Measurements from ENCODE around the gene PAPSS2. TPM values are rescaled to one million over a fixed set of nuclear protein-coding genes. Genes with fewer than 3 reads are reported as not detected.

Gene PAPSS2
- total RNA-seq, 8 experiments from 2014 or later = 0.75 to 60.6 (median 7.3) TPM

DNA sequence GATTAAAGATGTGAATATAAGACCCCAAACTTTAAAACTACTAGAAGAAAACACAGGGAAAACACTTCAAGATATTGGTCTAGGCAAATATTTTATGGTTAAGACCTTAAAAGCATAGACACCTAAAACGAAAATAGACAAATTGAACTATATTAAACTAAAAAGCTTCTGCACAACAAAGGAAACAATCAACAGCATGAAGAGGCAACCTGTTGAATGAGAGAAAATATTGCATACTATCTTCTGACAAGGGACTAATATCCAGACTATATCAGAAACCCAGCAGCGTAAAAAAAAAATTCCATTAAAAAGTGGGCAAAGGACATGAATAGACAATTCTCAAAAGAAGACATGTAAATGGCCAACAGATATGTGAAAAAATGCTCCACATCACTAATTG lies 18.6 kb downstream of the PAPSS2 start:
- WGBS, 10 experiments = 77 to 100% (median 95%) methylated on average over 1 to 2 of the region's 2 CpGs; no CpG with 5 or more reads in 1 of the 10 experiments
- no peaks in the 10 kb centered on the region for H3K4me1 ChIP-seq (replicated peaks in 1 of 2)
- in situ Hi-C loops (cut with MboI; ENCODE audit: low pct_unique_long_range_greater_than_20kb in 2 of 9, low sequenced_read_pairs in 9 of 9, unreplicated experiment in 9 of 9) = no loop called here
- H3K27ac ChIP-seq = no peak overlapping the region
- H3K4me3 ChIP-seq = no peak overlapping the region
- no peak for ATAC-seq (replicated peaks in 6 of 8)

DNA sequence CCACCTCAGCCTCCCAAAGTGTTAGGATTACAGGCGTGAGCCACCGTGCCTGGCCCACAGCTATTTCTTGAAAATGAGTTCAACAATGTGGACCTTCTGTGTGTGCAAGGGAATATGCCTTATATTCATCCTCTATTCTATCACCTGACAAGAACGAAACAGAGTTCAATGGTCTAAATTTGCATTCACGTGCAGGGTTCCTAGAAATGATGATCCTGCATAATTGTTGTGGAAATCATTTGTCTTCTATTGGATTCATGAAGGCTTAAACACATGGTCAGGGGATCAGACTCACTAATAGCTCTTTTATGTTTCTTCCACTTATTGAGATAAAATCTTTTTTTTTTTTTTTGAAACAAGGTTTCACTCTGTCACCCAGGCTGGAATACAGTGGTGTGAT lies 23.7 kb downstream of the PAPSS2 start:
- H3K27ac ChIP-seq = no peak overlapping the region
- peaks cover 0 to 8% of the 10 kb centered on the region in 2 donors for H3K4me1 ChIP-seq (replicated peaks in 1 of 2)
- H3K4me3 ChIP-seq = no peak overlapping the region
- ATAC-seq (replicated peaks in 6 of 8) = no peak
- WGBS, 10 experiments = 75 to 100% (median 90%) methylated on average over 1 to 4 of the region's 4 CpGs; no CpG with 5 or more reads in 2 of the 10 experiments
- in situ Hi-C loops (cut with MboI; ENCODE audit: low pct_unique_long_range_greater_than_20kb in 2 of 9, low sequenced_read_pairs in 9 of 9, unreplicated experiment in 9 of 9) = no loop called here

DNA sequence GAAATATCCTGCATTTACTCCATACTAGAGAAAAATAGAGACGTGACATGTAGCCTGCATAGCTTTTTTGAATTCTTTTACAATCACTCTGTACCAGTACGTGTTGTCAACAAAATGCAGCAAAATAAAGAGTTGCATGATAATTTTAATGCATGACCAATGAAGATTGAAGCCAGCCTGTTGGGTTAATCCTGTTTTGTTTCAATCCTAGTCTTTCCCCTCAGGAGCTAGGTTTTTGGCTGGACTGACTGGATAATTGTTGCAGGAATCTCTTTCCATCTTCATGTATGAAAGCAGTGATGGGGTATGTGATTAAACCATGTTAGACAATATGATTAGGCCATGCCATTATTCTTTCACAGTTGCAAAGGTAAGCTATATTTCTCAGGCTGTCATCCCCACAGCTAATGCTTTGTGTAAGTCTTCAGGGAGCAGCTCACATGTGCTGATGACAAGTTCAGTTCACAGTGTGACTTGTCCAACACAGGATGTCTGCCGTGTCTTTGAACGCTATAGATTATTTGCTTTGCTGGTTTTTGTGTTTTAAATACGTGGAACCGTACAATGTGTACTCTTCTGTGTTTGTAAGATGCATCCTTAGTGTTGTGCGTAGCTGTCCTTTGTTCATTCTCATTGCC lies 24.4 kb downstream of the PAPSS2 start:
- Histone ChIP-seq H3K4me1 (replicated peaks in 1 of 2) (peaks cover 0 to 8% of the 10 kb centered on the region in 2 donors), H3K27ac (no peak overlapping the region), H3K4me3 (no peak overlapping the region)
- 40 to 100% (median 88%) methylated on average over 1 to 7 of the region's 7 CpGs; no CpG with 5 or more reads in 1 of the 10 experiments for WGBS, 10 experiments
- in situ Hi-C loops (cut with MboI; ENCODE audit: low pct_unique_long_range_greater_than_20kb in 2 of 9, low sequenced_read_pairs in 9 of 9, unreplicated experiment in 9 of 9) = no loop called here
- peak in 3 of 8 experiments; percentile 22 to 56 (median 52) for ATAC-seq (replicated peaks in 6 of 8)

DNA sequence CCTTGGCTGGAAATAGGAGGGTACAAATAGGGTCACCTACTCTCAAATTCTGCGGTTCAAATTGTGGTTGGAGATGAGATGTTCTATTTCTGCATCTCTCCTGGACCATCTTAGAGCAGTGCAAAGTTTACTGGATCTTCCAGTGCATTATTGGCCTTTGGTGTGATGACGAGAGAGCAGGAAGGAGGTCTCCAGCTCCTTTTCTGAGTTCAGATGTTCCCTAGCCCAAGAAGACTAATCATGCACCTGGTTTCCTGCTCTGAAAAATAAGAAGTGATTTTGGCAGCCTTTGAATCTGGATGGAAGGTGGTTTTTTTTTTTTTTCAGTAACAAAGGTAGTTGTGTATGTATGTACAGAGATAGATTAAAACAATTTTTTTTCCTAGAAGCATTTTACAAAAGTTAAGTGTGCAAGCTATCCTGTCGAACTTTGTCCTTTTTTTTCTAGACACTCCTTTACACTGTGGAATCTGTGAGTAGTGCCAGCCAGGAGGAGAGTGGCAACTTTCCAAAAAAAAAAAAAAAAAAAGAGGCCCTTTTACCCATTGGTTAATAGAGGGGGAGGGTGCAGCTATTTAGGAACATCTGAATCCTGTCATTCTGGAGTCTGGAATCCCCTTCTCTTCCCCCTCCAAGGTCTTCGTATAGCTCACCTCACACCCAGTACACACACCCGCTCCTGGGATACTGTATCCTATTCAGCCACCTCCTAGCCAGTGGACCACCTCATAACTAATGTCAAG lies 26.3 kb downstream of the PAPSS2 start:
- Histone ChIP-seq H3K4me3 (no peak overlapping the region), H3K4me1 (replicated peaks in 1 of 2) (peaks cover 0 to 8% of the 10 kb centered on the region in 2 donors), H3K27ac (no peak overlapping the region)
- 33 to 100% (median 77%) methylated on average over 1 to 5 of the region's 5 CpGs; no CpG with 5 or more reads in 1 of the 10 experiments for WGBS, 10 experiments
- in situ Hi-C loops (cut with MboI; ENCODE audit: low pct_unique_long_range_greater_than_20kb in 2 of 9, low sequenced_read_pairs in 9 of 9, unreplicated experiment in 9 of 9) = no loop called here
- ATAC-seq (replicated peaks in 6 of 8) = no peak

DNA sequence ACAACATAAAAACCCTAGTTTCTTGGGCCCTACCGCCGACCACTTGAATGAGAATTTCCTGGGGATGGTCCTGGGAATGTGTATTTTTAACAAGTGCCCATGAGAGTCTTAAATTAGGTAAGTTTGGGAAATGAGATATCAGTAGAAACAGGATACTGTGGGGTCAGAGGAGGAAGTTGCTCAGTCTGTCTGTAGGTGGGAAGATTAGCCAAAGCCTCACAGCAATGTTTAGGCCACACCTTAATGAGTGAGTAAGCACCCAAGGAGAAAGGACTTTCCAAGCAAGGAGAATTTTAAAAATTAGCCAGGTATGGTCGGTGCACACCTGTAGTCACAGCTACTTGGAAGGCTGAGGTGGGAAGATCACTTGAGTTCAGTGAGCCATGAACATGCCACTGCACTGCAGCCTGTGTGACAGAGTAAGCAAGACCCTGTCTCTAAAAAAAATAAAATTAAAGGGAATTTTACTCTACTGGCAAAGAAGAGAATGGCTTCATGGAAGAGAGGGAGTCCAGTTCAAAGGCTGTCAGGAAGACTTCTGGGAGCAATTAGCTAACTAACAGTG lies 31.9 kb downstream of the PAPSS2 start:
- WGBS, 10 experiments = 80 to 100% (median 100%) methylated on average over 1 to 3 of the region's 3 CpGs; no CpG with 5 or more reads in 3 of the 10 experiments
- ATAC-seq (replicated peaks in 6 of 8) = no peak
- Histone ChIP-seq H3K27ac (no peak overlapping the region), H3K4me3 (no peak overlapping the region), H3K4me1 (replicated peaks in 1 of 2) (no peaks in the 10 kb centered on the region)
- in situ Hi-C loops (cut with MboI; ENCODE audit: low pct_unique_long_range_greater_than_20kb in 2 of 9, low sequenced_read_pairs in 9 of 9, unreplicated experiment in 9 of 9) = no loop called here

DNA sequence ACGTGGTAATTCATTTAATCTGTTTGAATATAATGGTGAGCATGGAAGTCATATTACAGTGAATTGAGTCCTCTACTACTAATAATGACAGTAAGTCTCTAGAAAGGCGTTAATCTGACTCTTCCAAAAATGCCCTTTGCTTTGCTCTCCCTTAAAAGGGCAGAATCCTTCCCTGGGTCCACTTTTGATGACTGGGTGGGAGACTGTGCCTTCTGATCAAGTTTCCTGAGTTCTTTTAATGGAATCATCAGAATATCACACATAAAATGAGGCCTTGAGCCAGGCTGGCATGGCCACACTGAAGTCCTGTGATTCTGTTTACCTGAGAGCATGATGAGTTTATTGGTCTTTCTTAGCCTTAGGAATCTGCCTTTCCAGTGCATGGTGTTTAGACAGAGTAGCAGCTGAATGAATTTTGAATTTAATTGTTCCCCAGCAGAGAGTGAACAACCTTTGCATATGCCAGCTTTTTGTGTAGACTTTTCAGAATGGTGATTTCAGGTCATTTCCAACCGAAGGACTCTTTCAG lies 33.3 kb downstream of the PAPSS2 start:
- in situ Hi-C loops (cut with MboI; ENCODE audit: low pct_unique_long_range_greater_than_20kb in 2 of 9, low sequenced_read_pairs in 9 of 9, unreplicated experiment in 9 of 9) = no loop called here

DNA sequence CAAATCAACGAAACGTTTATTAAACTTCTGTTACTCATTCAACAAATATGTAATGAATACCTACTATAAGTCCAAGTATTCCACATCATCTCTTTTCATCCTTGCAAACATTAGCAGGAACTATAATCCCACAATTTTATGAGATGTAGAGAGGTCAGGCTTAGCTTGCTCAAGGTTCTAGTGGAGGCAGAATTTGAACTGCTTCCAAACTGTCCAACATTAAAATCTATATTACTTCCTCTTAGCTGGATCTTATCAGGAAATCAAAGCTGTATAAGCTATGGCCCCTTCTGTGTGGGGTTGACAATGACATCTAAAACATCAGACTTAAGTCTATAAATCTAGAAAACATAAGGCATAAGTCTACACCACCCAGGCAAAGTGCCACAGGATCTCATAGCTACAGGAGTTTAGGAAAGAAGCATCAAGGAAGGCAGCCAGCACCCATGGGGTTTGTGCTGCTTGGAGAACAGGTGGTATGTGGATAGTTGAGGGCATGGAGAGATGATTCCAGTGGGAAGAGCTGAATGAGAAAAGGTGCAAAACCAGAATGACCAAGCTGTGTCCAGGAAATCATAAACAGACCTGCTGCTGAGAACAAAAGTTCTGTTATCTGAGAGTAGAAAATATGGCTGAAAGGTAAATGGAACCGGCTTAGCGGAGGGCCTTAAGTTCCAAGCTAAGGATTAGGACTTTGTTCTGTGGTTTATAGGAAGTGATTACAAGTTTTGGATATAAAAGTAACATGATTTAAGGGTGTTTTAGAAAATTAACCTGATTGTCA lies 34.5 kb downstream of the PAPSS2 start:
- no peak overlapping the region for H3K27ac ChIP-seq
- 67 to 100% (median 88%) methylated on average over 2 to 4 of the region's 4 CpGs for WGBS, 10 experiments
- H3K4me3 ChIP-seq = no peak overlapping the region
- no peak for ATAC-seq (replicated peaks in 6 of 8)
- H3K4me1 ChIP-seq (replicated peaks in 1 of 2) = no peaks in the 10 kb centered on the region
- in situ Hi-C loops (cut with MboI; ENCODE audit: low pct_unique_long_range_greater_than_20kb in 2 of 9, low sequenced_read_pairs in 9 of 9, unreplicated experiment in 9 of 9) = no loop called here

More for the DNA sequence above, 33.3 kb downstream of the PAPSS2 start:
- Histone ChIP-seq H3K4me1 (replicated peaks in 1 of 2) (no peaks in the 10 kb centered on the region), H3K27ac (no peak overlapping the region), H3K4me3 (no peak overlapping the region)
- ATAC-seq (replicated peaks in 6 of 8) = peak in 1 of 8 experiments; percentile 41
- 20 to 100% (median 80%) methylated on average over 1 to 2 of the region's 3 CpGs; no CpG with 5 or more reads in 1 of the 10 experiments for WGBS, 10 experiments

DNA sequence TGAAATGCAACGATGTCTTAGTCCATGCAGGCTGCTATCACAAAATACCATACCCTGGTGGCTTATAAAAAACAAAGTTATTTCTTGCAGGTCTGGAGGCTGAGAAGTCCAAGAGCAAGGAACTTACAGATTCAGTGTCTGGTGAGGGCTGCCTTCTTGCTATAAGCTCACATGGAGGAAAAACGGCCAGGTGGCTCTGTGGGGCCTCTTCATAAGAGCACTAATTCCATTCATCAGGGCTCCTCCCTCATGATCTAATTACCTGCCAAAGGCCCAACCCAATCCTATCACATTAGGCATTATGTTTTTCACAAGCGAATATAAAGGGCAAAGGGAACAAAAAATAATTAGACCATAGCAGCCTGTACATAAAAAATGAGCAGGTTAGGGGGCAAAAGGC lies 35.4 kb downstream of the PAPSS2 start:
- Histone ChIP-seq H3K27ac (no peak overlapping the region), H3K4me3 (no peak overlapping the region), H3K4me1 (replicated peaks in 1 of 2) (no peaks in the 10 kb centered on the region)
- 0 to 100% (median 78%) methylated on average over 1 to 3 of the region's 3 CpGs; no CpG with 5 or more reads in 3 of the 10 experiments for WGBS, 10 experiments
- ATAC-seq (replicated peaks in 6 of 8) = no peak
- in situ Hi-C loops (cut with MboI; ENCODE audit: low pct_unique_long_range_greater_than_20kb in 2 of 9, low sequenced_read_pairs in 9 of 9, unreplicated experiment in 9 of 9) = no loop called here

DNA sequence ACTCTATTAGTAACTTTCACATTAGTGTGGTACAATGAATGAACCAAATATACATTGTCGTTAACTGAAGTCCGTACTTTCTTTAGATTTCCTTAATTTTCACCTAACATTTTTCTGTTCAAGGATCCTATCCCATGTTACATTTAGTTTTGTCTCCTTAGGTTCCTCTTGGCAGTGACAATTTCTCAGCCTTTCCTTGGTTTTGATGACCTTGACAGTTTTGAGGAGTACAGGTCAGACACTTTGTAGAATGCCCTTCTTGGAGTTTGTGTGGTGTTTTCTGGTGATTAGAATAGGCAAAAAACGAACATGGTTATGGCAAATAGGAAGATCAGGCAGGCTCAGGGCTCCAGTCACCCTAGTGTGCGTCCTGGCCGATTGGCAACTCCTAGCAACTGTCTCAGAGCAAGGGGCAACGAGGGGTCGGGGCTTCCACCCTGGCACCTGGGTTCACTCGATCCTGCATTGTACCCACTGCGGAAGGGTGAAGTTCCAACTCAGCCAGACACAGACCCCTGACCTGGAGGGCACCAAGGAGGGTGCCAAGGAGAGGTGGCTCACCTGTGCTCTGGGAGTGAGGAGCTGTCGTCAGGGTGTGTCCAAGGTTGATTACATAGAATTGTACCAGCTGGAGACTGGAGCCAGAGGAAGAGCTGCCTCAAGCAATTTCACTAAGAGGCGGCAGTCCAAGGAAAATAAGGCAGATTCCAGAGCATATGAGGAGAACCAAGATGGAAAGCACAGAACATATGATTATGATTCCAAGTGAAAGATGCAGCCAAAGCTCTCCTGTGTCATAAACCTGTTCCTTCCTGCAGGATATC lies 37.5 kb downstream of the PAPSS2 start:
- no peaks in the 10 kb centered on the region for H3K4me1 ChIP-seq (replicated peaks in 1 of 2)
- in situ Hi-C loops (cut with MboI; ENCODE audit: low pct_unique_long_range_greater_than_20kb in 2 of 9, low sequenced_read_pairs in 9 of 9, unreplicated experiment in 9 of 9) = no loop called here
- H3K27ac ChIP-seq = no peak overlapping the region
- WGBS, 10 experiments = 73 to 100% (median 87%) methylated on average over 2 to 10 of the region's 11 CpGs
- no peak overlapping the region for H3K4me3 ChIP-seq
- ATAC-seq (replicated peaks in 6 of 8) = no peak

DNA sequence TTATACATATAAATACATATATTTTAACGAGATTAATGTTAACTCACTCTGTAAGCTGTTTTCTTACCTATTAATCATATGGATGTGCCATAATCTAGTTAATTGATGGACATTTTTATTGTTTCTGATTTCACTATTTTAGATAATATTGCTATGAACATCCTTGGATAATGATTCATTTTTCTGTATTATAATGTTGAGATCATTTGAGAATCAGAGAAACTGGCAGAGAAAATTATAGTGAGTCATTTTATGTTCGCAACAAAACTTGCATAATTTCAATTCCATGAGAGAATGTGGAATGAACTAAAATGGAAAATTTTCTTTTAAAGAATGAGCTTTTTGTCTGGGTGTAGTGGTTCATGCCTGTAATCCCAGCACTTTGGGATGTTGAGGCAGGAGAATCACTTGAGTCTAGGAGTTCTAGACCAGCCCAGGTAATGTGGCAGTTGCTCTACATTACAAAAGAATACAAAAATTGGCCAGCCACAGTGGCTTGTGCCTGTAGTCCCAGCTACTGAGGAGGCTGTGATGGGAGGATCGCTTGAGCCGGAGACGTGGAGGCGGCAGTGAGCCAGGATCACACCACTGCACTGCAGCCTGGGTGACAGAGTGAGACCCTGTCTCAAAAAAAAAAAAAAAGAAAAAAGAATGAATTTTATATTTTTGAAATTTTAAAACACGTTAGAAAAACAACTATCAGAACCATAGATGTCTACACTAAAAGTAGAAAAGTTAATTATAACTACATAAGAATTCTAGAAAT lies 40.5 kb downstream of the PAPSS2 start:
- Histone ChIP-seq H3K4me3 (no peak overlapping the region), H3K27ac (no peak overlapping the region), H3K4me1 (replicated peaks in 1 of 2) (no peaks in the 10 kb centered on the region)
- 60 to 93% (median 86%) methylated on average over 4 to 7 of the region's 7 CpGs; no CpG with 5 or more reads in 1 of the 10 experiments for WGBS, 10 experiments
- ATAC-seq (replicated peaks in 6 of 8) = no peak
- in situ Hi-C loops (cut with MboI; ENCODE audit: low pct_unique_long_range_greater_than_20kb in 2 of 9, low sequenced_read_pairs in 9 of 9, unreplicated experiment in 9 of 9) = no loop called here

DNA sequence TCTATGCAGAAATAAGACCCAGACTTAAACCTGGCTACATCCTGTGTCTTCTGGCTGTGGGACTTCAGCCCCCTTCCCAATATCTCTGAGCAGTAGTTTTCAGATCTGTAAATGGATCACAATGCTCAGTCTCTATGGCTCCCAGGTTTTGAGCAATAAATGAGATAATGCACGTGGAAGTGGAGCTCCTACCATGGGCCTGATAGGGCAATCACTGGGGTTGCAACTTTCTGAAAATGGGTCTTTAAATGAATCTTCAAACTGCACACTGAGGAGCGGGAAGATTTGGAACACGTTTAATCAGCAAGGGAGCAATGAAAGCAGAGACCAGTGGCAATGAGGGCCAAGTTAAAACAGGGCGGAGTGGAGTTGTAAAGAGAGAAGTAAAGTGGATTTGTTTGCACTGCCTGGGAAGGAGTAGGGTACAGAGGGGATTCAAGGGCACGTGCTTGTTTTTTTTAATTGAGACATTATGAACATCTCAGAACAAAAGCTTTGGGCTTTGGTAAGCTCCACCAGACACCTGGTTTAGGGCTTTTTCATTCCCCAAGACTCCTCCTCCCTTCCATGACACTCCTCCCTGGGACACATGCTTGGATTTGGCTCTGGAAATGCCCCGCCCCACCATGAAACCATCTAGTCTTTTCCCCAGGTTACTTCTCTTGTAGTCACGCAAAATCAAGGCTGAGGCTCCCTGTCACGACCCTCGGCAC lies 42.7 kb downstream of the PAPSS2 start:
- no peaks in the 10 kb centered on the region for H3K4me1 ChIP-seq (replicated peaks in 1 of 2)
- in situ Hi-C loops (cut with MboI; ENCODE audit: low pct_unique_long_range_greater_than_20kb in 2 of 9, low sequenced_read_pairs in 9 of 9, unreplicated experiment in 9 of 9) = no loop called here
- no peak overlapping the region for H3K4me3 ChIP-seq
- no peak overlapping the region for H3K27ac ChIP-seq
- WGBS, 10 experiments = 73 to 100% (median 82%) methylated on average over 3 to 7 of the region's 9 CpGs; no CpG with 5 or more reads in 1 of the 10 experiments
- ATAC-seq (replicated peaks in 6 of 8) = no peak
